ENCODE data around the gene NOTCH1.
"Not testable (repeated sequence)": the region's sequence is repeated elsewhere in the genome, so short reads cannot be mapped to it uniquely, and the experiment has no call there.

Gene NOTCH1

DNA sequence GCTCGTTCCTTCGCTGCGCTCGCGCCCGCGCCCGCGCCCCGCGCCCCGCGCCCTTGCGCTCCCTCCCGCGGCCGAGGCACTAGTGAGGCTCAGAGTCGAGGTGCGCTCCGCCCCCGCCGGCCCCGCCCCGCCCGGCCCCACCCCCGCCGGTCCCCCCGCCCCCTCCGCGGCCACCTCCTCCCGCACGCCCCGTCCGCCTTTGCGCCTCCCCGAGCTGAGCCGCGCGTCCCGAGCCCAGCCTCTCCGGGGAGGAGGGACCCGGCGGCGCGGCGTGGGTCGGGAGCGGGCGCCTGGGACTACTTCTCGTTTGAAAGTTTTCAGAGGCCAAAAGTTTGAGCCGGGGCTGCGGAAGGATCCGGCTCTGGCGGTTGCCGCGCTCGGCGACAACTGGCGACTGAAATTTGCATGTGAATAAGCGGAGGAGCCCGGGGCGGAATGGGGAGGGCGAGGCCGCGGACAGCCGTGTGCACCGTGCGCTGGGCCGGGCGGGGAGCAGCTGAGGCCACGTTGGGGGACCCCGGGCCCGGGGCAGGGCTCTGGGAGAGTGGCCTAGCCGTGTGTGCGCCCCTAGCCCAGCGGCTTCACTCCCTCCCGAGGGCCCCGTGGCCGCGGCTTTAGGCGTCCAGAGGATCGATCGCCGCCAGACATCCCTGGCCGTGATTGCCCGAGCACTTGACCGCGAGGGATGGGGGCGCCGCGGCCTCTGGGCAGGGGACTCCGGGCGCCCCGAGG is at the start of gene NOTCH1:
Gene NOTCH1, minus strand, starts transcription at position 84 of the 732 bp plus-strand sequence. CDS start 262 bp downstream, outside the sequence.
- peak; percentile 99 for DNase-seq

- no peak for DNase-seq
These were observed 48.6 kb upstream of the NOTCH1 start for GRCh38 chr9:136594492-136594891.

- no peak for DNase-seq
These were observed 47.7 kb upstream of the NOTCH1 start for GRCh38 chr9:136593581-136593980.

- no peak for DNase-seq
These were observed 46.8 kb upstream of the NOTCH1 start for GRCh38 chr9:136592666-136593065.

- DNase-seq = no peak
These were observed 45.2 kb upstream of the NOTCH1 start for GRCh38 chr9:136590821-136591752.

DNA sequence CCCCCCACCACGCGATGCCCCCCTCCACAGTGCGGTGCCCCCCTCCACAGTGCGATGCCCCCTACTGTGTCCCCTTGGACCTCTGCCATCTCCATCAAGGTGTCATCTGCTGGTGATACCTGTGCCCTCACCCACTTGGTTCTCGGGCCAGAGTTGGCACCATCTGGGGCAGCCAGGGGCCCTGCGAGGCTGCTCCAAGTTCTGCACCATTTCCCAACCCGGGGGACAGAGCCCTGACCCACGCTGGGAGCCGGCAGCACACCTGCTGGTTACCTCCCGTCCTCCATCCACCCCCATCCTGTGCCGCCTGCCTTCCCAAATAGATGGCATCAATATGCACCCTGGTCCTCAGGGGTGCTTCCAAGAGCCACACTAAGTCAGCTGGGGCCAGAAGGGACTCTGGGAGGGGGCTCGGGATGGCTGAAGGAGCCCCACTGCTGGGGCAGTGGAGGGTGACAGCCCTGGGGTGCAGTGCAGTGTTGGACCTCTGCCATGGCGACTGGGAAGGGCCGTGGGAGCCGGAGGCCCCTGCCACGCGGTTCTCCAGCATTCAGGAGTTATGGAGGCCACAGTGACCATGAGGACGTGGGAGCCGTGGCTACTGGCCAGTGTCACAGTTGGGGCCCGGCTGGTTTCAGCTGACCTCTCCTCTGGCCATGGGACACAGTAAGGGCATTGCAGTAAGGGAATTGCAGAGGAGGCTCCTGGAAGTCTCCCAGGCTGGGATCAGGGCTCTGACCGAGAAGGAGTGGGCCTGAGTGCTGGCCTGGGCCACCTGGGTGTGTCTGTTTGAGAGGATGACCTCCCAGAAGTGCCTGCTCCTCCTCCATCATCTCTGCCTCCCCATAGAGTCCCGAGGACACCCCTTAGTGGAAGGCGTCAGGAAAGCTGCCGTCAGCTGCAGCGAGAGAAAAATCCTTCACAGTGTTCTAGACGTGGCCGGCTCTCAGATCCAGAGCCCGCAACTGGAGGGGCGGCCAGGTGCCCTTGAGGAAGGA is 44.2 kb upstream of the NOTCH1 start:
- no peak for DNase-seq

- DNase-seq = no peak
These were observed 43.0 kb upstream of the NOTCH1 start for GRCh38 chr9:136588663-136589464.

DNA sequence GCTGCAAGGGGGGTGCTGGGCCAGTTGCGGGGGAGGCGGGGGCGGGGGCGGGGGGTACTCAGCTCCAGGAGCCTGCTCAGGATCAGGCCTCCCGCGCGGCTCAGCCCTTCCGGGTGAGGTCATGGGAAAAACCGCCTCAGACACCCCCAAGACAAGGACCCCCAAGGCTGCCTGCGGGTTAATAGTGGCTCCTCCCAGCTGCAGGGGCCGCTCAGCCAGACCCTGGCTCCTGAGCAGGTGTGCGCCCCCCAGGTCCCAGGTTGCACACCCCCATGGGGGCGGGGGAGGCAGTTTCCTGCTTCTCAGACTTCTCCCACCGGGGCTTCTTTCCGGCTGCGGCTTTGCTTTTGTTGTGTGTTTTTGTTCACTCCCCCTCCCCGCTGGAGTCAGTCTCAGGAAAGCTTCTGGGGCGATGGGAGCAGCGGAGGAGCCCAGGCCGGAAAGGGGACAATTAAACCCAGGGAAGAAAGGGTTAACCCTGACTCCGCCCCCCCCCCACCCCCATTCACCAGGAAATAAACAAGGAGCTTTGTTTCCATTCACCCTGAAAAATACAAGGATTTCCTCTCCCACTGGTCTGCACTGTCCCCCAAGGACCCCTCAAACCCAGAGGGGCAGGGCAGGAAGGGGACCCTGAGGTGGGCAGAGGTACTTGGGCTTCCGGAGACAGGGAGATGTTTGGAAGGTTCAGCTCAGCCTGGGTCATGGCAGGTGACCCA is 42.3 kb upstream of the NOTCH1 start:
- DNase-seq = no peak

DNA sequence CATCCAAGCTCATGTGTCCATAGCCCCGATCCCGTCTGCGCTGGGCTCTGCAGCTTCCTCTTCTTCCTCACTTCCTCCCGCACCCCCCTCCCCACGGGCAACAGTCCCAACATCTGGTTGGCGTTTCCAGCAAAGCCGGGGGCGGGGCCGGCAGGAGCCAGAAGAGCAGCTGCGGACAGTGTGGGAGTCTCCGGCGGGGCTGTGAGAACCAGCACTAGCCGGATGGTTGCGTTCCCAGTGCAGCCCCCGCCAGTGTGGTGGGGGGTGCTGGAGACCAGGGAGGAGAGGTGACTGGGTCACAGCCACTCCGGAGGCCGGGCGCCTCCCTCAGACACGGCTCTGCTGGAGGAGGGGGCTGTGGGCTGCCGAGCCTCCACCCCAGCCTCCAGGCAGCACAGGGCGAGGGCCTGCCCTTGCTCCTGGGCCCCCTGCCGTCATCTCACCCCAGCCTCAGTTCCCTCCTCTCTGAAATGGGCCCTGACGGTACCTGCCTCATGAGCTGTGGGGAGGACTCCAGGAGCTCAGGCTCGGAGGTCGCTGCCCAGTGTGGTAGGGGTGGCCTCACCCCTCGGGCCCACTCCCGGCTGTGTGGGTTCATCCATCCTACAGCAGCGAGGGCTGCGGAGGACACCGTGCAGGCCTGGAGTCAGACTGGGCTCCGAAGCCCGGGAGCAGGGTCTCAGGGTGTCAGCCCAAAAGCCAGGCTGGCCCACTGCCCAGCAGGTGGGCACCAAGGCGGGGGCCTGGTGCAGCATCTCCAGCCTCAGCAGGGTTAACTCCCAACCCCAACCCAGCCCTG is 41.5 kb upstream of the NOTCH1 start:
- no peak for DNase-seq

GRCh38 chr9:136586391-136586953 is 40.6 kb upstream of the NOTCH1 start:
- no peak for DNase-seq

DNA sequence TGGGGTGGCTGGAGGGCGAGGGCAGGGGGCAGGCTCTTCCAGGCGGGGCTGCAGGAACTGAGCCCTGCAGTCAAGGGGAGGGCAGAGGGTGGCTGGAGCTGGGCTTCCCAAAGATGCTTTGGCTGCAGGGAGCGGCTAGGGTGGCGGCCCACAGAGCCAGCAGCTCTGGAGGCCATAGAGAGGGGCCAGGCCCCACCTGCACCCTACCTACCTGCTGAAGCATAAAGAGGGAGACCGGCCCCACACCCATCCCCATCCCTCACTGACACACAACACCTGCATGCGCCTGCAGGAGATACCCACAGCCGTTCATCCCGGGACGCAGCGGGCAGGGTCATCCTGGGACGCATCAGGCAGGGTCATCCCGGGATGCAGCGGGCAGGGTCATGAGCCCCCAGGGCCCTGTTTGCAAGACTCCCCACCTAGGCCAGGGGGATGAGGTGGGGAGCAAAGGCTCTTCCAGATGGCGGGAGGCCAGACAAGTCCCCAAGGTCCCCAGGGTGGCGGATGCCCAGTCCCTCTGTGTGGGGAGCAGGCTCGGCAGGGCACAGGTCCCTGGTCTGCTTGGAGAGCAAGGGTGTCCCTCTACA is 39.8 kb upstream of the NOTCH1 start:
- no peak for DNase-seq

DNA sequence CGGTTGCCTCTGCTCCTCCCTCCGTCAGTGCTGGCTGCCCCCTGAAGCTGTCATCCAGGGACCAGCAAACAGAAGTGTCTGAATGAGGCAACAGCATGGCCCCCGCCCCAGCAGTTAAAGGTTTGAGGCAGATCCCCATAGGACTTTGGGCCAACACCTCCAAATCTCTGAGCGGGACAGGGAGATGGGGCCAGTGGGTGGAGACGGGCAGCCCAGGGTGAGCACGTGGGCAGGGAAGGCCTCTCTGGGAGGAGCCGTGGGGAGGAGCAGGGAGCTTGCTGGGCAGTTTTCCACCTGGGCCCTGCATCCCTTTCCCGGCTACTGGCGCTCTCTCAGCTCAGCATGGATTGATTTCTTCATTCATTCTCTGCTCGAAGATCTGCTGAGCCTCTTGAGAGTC is 39.1 kb upstream of the NOTCH1 start:
- no peak for DNase-seq

GRCh38 chr9:136584401-136584932 is 38.6 kb upstream of the NOTCH1 start:
- no peak for DNase-seq

GRCh38 chr9:136582977-136583735 is 37.3 kb upstream of the NOTCH1 start:
- no peak for DNase-seq

GRCh38 chr9:136581614-136582447 is 36.0 kb upstream of the NOTCH1 start:
- DNase-seq = no peak

DNA sequence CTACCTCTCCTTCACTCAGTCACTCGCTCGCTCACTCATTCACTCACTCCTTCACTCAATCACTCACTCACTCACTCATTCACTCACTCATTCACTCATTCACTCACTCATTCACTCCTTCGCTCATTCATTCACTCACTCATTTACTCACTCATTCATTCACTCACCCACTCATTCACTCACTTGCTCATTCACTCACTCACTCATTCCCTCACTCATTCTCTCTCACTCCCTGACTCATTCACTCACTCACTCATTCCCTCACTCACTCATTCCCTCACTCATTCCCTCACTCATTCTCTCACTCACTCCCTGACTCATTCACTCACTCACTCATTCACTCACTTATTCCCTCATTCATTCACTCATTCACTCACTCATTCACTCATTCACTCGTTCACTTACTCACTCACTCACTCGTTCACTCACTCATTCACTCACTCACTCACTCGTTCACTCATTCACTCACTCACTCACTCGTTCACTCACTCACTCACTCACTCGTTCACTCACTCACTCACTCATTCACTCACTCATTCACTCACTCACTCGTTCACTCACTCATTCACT is 33.9 kb upstream of the NOTCH1 start:
- not testable (repeated sequence) for DNase-seq
